GM21390 (cell line): Measurements from ENCODE around the gene BLACAT1.

Experiments
- ATAC-seq: cut with Tn5 transposase; IDR thresholded peaks from one replicate; pipeline ENCODE4 v1.9.1; 2021; ENCODE audit not compliant: unreplicated experiment

The BLACAT1 gene

DNA sequence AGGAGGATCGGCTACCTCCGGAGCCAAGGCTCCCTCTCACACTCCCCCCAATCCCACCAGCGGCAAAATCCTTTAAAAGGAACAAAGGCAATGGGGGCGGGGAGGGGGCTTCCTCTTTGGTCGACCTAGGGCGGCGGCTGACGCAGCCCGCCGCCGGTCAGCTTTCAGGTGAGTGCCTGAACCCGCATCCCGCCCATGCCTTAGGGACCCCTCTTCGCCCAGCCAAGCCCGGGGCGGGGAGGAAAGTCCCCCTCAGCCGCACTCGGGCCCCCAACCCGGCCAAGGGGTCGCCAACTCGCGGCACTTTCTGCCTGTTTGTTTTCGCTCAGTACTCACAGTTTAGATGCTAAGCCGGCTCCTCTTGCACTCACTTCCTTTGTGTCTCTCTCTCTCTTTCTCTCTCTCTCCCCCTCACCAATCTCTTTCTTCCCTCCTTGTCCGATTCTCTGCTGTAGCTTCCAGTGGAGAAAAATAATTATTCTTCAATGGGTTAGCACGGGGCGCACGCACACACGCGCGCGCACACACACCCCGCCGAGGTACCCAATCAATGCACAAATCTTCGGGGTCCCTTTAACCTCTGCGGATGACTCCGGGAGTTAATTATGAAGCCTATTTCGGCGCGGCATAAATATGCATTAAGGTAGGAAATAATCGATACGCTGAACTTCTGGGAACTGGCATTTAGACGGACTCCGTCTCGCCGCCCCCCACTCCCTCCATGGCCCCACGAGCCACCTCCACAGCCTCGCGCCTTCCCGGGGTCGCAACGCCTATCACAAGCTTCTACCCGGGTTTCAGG lies at the start of gene BLACAT1:
Gene BLACAT1, minus strand, starts transcription at position 465 of the 802 bp plus-strand sequence.
- ATAC-seq = no peak

DNA sequence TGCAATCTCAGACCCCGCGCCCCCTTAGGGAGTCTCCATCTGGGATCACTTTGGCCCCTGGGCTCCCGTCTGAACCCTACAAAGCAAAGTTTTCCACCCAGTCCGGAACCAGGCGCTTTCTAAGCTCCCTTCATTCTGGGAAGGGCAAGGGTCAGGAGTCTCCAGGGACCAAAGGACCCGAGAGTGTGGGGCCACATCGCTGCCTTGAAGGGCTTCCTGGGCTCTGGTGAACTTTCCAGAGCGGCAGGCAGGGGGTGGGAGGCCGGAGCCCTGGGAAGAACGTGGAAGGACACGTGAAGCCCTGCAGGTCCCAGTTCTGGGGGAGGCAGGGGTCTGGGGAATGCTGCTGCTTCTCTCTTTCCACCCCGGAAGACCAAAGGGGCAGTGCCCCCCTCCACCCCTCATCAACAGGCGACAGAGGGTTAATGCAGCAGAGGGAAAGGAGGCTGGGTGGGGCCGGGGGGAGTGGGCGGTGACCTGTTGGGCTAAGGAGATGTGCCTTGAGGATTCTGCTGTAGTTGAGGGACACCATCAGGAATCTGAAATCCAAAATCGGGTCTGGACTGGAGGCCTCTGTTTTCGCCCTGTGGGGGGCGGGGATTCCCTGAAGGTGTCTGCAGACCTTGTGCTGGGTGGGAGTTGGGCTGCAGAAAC lies 49.4 kb upstream of the BLACAT1 start:
- ATAC-seq = no peak

DNA sequence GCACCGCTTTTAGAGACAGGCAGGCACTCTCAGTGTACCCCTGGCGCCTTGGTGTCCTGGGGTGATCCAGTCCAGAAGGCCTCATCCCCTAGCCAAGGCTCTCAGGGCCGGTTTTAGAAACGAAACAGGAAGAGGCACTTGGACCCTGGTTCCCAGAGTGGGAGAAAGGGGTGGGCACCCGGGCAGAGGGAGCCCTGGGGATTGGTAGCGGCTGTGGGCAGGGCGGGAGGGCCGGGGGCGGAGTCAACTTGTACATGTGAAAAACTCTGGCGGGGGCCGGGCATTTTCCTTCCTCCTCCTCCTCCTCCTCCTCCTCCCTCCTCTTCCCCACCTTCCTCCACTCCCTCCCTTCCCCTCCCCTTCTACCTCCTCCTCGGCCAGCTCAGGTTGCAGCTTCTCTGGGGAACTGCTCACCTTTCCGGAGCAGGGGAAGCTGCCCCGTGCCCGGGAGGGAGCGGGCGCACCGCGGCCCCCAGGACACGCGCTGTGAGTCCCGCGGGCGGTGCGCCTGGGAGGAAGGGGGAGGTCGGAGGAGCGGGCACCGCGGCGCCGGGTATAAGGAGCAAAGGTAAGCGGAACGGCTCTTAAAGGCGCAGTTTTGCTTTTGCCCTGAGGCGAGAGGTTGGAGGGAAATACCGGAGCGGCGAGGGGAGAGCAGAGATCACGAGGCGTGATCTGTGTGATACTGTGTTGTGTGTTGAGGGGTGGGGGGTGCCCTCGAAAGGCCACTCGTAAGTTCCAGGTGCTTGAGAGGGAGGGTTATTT lies 48.6 kb upstream of the BLACAT1 start, which contains the start of gene CDK18:
Gene CDK18, plus strand, starts transcription at position 359 of the 765 bp plus-strand sequence. CDS start 18,499 bp downstream, outside the sequence.
- ATAC-seq = no peak

DNA sequence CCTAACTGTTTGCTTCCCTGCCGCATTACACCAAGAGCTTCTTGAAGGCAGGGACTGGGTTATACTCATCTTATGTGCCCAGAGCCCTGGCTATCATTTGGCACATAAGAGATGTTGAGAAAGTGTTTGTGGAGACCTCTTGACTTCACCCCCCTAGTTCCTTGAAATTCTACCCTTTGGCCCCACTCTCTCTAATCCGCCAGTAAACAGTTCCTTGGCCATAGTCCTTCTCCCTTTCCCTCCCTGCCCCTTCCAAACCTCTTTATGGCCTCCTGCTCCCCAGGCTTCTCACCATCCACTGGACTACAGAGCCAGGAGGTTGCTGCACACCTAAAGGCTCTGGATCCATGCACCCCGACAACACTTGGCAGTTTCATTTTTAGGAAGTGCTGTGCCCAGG lies 47.1 kb upstream of the BLACAT1 start:
- no peak for ATAC-seq

DNA sequence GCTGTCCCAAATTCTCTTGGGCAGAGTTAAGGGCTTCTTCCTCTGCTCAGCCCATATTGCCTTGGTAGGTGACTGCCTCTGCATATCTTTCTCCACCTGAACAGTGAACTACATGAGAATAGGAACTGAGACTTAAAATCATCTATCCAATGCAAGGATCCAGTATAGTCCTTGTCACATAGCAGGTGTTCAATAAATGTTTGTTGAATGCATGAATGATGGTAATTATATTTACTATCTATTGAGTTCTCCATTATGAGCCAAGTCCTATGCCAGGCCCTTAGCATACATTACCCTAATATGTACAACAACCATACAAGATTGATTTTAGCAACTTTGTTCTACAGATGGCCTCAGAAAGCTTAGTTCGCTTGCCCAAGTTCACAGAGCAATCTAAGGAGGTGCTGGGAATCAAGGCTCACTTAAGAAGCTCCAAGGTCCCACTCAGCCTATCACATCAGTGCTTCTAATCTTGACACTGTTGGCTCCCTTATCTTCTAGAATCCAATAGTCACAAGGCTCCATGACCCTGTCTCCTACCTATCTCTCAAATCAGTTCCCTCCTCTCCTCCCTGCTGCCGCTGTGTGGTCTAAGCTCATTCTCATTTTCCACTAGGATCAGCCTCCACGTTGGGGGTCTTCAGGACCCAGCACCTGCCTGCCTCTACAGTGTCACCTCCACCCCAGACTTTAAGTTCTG lies 46.4 kb upstream of the BLACAT1 start:
- ATAC-seq = no peak

DNA sequence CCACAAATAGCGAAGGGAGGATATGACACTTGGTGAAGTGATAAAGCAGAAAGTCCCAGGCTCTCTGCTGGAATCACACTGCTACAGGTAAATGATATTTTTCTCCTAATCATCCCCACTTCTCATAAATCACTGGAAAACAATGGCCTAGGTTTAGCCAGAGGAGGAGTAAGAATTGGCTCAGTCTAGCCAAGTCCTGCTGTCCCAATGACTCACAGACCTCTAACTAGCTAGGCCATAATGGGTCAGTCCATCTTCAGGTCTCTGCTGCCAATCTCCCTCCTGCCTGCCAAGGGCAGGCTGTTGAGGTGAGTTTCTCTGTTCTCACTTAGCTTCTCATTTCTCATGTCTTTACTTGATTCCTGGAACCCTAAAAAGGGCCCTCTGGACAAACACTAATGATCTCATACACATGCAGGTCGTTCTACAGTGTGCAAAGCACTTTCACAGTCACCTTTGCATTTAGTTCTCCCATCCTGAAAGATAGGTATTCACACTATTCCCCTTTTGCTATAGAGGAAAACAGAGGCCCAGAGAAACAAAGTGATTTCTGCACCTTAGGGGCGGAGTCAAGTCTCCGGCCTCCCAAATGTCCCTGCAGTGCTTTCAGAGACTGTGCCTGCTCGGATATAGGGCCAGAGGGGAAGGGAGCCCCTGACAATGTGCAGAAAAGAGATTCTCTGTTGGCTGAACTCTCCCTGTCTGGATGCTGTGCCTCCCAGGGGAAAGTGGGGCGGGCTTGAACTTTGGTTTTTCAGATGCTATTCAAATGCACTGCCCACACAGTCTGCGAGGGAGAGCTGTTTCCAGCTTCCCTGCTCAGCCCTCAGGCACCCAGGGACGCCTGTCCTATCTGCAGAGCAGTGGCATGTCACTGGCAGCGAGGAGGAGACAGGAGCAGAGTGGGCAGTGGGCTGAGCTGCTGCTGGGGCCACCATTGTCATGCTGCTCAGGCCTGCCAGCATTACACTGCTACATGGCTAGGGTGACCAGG lies 44.7 kb upstream of the BLACAT1 start:
- no peak for ATAC-seq

DNA sequence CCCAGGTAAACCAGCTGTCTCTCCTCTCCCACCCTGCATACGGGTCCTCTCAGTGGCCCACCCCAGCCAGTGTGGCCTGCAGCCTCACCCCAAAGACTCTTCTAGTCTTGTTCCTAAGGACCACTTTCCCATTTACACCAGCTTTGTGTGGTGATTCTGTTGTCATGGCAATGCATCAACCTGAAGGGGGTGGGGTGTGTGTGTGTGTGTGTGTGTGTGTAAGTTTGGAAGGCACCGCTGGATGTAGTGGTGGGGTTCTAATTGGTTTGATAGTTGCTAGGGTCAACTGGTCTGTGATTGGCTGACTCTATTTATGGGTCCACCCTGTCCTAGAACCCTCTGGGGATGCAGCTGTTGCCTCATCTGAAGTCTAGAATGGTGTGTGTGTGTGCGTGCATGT lies 43.9 kb upstream of the BLACAT1 start:
- no peak for ATAC-seq

DNA sequence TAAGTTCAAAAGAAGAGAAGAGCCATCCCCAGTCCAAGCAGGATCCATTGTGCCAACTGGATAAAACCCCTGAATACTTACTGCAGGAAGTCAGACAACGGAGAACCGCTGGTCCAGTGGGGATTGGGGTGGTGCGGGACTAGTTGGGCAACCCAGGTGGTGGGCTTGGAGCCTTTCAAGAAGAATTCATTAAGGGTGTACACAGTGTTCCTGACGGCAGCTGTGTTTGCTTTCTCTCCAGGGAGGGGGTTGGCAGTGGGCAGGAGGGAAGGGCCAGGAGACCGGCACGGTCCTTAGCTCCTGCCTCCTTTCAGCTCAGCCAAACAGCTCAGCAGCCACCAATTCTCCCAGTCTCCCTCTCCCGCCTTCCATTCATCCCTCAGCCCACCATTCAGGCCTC lies 41.5 kb upstream of the BLACAT1 start:
- ATAC-seq = no peak

DNA sequence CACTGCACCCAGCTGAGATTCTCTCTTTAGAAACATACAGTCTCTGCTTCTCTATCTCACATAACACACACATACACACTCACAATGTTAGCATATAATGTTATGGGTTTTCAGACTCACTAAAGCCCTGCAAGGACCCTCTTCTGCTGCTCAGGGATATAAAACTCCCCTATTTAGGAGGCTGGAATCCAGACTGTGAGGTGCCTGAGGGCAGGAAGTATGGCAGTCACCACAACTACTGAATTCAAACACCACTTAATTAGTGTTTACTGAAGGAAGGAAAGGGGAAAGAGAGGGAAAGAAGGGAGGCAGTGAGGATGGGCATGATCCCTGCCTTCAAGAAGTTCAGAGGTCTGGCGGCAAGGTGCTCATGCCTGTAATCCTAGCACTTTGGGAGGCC lies 40.8 kb upstream of the BLACAT1 start:
- no peak for ATAC-seq

DNA sequence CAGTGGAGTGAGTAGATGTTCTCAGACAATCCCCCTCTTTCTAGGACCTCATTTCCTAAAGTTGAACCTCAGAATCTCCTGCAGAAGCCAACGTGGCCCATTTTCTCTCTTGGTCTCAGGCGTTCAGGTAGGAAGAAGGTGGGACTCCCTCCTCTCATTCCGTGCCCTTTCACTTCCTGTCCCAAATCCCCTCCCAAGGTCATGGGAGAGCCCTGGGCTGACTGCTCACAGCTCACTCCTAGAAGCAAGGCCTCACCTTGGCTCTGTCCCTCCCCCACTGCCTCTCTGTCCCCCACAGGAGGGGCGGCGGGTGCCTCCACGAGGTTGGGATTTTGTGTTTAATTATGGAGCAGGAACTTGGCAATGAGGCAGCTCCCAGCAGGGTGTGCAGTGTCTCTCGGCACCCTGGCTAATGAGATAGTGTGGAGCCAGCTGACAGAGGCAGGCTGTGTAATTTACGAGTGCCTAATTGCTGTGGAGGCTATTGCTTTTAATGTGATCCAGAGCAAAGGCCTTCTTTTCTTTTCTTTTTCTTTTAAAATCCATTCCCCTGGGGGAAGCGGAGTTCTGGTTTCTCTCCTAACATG lies 39.5 kb upstream of the BLACAT1 start:
- ATAC-seq = no peak

DNA sequence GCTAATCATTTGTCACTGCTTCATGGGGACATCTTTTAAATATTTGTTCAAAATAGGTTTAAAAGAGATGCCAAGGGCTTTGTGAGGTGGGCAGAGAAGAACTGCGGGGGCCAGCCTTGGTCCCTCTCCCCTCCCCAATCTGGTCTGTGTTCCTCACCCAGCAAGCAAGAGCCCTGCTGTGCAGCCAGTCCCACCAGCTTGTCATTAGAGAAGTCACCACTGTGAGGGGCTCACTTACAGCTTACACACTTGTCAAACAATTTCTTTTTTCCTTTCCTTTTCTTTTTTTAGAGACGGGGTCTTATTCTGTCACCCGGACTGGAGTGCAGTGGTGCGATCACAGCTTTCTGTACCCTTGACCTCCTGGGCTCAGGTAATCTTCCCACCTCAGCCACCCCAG lies 38.3 kb upstream of the BLACAT1 start:
- ATAC-seq = no peak

DNA sequence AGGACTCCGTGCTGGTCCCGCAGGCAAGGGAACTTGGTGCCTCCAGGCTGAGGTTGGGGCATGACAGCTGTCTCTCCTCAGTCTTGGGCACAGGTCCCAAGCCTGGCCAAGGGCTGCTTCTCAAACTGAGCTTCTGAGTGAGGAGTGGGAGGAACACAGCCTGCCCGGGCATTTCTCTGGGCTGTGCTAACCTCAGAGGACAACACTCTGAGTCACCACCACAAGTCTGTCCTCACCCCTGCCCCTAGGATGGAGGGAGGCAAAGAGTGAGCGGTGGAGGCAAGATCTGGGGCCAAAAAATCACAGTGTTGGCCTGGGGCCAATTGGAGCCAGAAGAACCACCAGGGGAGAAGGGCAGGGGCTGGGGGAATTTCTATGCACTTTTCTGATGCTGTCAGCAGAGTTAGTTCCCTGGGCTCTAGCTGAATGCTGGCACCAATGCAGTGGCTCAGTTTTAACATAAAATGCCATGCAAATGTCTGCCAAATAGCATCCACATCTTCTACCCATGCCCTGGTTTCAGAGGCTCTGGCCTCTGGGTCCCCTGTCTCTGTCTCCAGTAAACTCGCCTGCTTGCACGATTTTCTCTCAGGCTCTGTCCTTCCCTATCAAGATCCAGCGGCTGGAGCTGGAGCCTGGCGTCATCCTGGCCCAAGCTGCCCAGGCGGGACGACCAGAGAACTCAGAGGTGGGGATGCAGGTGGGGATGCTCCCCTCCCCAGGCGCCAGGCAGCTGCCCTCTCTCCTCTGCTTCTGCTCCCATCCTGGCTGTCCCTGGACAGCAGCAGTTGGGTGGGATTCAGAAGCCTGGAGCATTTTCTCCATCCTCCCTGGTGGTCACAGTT lies 37.6 kb upstream of the BLACAT1 start:
- ATAC-seq = no peak

DNA sequence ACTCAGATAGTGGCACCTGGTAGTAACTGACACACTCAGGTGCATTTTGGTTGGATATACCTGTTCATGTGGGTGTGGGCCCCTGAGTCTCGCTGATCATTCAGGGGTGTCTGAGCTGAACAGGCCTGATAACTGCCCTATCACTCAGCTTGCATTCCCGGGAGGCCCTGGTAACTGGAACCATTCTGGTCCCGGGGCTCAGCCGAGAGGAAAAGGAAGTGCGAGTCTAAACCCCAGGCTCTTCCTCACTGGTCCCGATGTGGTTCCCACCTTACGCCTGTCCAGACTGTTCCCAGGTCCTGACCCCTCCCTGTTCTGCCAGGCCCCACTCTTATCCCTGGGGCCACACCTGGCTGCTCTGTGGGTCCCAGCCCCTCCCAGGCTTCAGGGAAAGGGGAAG lies 36.9 kb upstream of the BLACAT1 start:
- no peak for ATAC-seq

DNA sequence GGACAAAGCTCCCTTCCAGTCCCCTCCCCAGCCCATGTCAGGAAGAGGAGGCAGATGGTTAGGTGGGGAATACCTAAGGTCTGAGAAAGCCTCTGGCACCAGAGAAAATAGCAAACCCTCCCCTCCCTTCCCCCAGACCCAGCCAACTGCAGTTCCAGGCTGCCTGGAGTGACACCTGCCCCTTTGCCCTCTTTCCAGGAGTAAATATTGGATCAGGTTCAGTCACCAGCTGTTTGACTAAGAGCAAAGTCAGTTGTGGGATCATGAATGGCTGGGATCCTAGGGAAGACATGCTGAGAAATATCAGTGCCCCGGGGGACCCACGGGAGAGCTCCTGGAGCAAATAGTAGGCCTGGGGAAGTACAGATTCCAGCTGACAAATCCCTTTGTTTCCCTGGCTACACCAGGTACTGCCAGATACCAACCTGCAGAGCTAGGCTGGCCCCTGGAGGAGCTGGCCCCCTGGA lies 36.4 kb upstream of the BLACAT1 start:
- ATAC-seq = no peak

DNA sequence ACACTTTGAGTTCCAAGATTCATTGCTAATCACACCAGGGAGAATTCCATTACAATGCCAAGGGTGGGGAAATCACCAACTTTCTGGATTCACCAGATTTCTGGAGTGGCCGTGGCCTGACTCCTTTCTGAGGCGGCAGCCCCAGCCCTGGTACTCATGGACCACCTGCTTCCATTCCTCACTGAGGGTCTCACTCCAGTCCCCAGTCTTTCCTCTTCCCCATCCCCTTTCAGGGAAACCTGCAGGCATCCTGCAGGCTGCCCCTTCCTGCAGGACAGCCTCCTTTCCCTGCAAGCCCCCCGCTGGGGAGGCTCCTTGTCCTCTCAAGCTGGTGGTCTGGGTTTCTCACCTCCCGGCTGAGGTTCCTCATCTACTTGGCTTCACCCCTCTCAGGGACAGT lies 35.9 kb upstream of the BLACAT1 start:
- ATAC-seq = no peak

DNA sequence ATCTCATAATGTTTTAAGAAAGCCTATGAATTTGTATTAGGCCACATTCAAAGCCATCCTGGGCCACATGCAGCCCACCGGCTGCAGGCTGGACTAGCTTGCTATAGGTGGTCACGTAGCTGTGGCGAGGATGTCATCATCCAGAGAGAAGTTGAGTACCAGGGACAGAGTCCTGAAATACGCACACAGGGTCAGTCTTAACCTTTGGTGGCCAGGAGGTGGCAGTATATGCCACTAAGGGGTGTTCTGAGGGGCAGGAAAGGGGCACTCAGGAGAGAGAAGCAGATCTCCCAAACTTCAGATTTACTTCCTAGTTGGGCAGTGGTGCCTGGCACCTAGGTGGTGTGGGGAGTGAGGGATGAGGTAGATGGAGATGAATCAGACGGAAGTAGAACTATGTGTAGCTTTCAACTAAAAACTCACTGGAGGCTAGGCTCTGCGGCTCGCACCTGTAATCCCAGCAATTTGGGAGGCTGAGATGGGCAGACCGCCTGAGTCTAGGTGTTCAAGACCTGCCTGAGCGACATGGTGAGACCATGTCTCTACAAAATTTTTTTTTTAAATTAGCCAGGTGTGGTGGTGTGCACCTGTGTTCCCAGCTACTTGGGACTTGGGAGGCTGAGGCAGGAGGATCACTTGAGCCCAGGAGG lies 32.4 kb upstream of the BLACAT1 start:
- ATAC-seq = no peak

DNA sequence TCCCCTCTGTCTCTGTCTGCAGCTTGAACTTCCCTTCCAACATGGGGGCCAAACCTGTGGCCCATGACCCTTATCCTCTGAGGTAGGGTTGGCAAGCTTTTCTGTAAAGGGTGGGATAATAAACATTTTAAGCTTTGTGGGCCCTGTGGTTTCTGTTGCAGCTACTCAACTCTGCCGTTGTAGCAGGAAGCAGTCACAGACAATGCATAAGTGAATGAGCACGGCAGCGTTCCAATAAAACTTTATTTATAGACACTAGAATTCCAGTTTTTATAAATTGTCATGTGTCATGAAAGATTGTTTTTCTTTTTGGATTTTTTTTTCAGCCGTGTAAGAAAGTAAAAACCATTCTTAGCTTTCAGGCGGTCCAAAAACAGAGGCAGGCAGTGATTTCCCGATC lies 30.4 kb upstream of the BLACAT1 start:
- ATAC-seq = no peak
